ENCODE data around the gene INVS. TPM values are rescaled to one million over a fixed set of nuclear protein-coding genes. Genes with fewer than 3 reads are reported as not detected.
A peak's percentile ranks its signal among the peaks of the same experiment; 100 is the strongest.

INVS gene
- total and polyA plus RNA-seq, 2 of the 13 experiments (the other 11 are each of a cell fraction or from before 2014, with no cell fraction given) = 11.3 to 16.3 TPM

DNA sequence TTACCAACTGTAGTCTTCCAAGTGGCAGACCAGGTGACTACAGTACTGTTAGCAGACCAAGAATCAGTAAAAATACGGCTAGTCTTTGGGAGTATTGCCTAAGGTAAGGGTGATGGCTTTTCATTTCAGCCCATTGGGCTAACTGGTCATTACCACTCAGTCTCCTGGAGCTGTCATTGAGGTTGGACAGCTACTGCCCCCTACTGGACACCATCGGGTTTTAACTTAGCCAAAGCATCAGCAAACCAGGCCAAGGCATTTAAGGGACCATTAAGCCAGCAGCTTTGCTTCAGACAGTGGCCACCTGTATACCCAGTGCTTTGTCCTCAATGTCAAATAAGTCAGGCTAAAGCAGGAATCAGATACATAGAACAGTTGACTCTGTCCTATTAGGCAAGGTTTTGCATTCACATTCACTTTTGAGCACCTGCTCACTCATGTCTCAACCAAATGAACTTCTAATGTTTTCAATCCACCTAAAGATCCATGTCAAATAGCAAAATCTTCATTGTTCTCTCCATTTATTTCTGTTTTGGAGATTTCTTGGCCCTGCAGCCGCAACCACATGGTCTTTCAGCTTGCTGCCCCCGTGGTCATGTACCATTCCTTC is 117.2 kb downstream of the INVS start:
- no peaks in the 10 kb centered on the region for H3K9me3 ChIP-seq (ENCODE audit: low read length)
- 98% methylated on average over 2 of the region's 4 CpGs for WGBS (ENCODE audit: low lambda C conversion rate)
- FAIRE-seq (no peak), DNase-seq (ENCODE audit: low spot score) (peak; percentile 16), ATAC-seq (peak; percentile 65)
- no peak overlapping the region for H3K4me2 ChIP-seq (ENCODE audit: low read depth, low read length)
- H2AFZ ChIP-seq (ENCODE audit: low read length) = no peak overlapping the region
- ChIA-PET POLR2A (no interaction called here), CTCF (ENCODE audit: low intra/inter-chr PET ratio, low total read pairs) (interaction anchor here (1.3 kb wide), 1 partner anchor 188 kb away, joined by 5 read pairs; no protein-coding TSS in a partner anchor)
- H3K27ac ChIP-seq (ENCODE audit: extremely low read length, insufficient read depth, low read length) = no peak overlapping the region
- in situ Hi-C loops (cut with HindIII; ENCODE audit: extremely low pct_ligation_motif_present, low pct_unique_long_range_greater_than_20kb) (loop anchor here (10.0 kb wide), 1 partner anchor 191 kb away; no protein-coding TSS in a partner anchor), intact Hi-C loops (cut with micrococcal nuclease; ENCODE audit: unreplicated experiment) (no loop called here)
- no peaks in the 10 kb centered on the region for H3K27me3 ChIP-seq (ENCODE audit: control insufficient read depth in 1 of 2, insufficient read depth in 2 of 2, low read length in 2 of 2)
- no peaks in the 10 kb centered on the region for H4K20me1 ChIP-seq (ENCODE audit: insufficient read depth, low read length)
- H3K4me3 ChIP-seq (replicated peaks in 1 of 3; ENCODE audit: insufficient read depth in 1 of 3, low read depth in 2 of 3, low read length in 3 of 3) = no peak overlapping the region
- no peaks in the 10 kb centered on the region for H3K4me1 ChIP-seq (ENCODE audit: insufficient read depth, low read length)
- no TSS peak for BruUV-seq (replicated peaks)
- no peaks in the 10 kb centered on the region for H3K79me2 ChIP-seq (ENCODE audit: insufficient read depth, low read length)
- H3K9ac ChIP-seq (ENCODE audit: insufficient read depth, low read depth, low read length) = no peak overlapping the region
- peaks cover 0 to 6% of the 10 kb centered on the region in 2 experiments; a peak in 2 of 5 replicates for H3K36me3 ChIP-seq (replicated peaks in 1 of 2; ENCODE audit: control insufficient read depth in 1 of 2, insufficient read depth in 2 of 2, low read length in 2 of 2)
- TF ChIP-seq ZKSCAN8 (CRISPR knock-in tag; IDR thresholded peaks at IDR 0.05; ENCODE audit: borderline replicate concordance) (no peak), SNRNP70 (IDR thresholded peaks at IDR 0.05; ENCODE audit: low read depth, low read length) (no peak), SKI (IDR thresholded peaks at IDR 0.05; ENCODE audit: partially characterized antibody) (no peak), SMC3 (IDR thresholded peaks at IDR 0.05; ENCODE audit: low read length) (0 out of 2 replicates have a peak, but pooled peaks have one; percentile 7), ZBTB42 (CRISPR knock-in tag; IDR thresholded peaks at IDR 0.05) (no peak), STAG1 (CRISPR knock-in tag; IDR thresholded peaks at IDR 0.05) (peak; percentile 54)
- TF ChIP-seq, protein P1, sequence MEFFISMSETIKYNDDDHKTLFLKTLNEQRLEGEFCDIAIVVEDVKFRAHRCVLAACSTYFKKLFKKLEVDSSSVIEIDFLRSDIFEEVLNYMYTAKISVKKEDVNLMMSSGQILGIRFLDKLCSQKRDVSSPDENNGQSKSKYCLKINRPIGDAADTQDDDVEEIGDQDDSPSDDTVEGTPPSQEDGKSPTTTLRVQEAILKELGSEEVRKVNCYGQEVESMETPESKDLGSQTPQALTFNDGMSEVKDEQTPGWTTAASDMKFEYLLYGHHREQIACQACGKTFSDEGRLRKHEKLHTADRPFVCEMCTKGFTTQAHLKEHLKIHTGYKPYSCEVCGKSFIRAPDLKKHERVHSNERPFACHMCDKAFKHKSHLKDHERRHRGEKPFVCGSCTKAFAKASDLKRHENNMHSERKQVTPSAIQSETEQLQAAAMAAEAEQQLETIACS (CRISPR knock-in tag; IDR thresholded peaks at IDR 0.05) = no peak
- TF ChIP-seq, protein P2, sequence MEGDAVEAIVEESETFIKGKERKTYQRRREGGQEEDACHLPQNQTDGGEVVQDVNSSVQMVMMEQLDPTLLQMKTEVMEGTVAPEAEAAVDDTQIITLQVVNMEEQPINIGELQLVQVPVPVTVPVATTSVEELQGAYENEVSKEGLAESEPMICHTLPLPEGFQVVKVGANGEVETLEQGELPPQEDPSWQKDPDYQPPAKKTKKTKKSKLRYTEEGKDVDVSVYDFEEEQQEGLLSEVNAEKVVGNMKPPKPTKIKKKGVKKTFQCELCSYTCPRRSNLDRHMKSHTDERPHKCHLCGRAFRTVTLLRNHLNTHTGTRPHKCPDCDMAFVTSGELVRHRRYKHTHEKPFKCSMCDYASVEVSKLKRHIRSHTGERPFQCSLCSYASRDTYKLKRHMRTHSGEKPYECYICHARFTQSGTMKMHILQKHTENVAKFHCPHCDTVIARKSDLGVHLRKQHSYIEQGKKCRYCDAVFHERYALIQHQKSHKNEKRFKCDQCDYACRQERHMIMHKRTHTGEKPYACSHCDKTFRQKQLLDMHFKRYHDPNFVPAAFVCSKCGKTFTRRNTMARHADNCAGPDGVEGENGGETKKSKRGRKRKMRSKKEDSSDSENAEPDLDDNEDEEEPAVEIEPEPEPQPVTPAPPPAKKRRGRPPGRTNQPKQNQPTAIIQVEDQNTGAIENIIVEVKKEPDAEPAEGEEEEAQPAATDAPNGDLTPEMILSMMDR (CRISPR knock-in tag; IDR thresholded peaks at IDR 0.05) = peak; percentile 56

Measured in HepG2 (cell line).